Measurements from ENCODE around the gene PTPRK. TPM values are rescaled to one million over a fixed set of nuclear protein-coding genes. Genes with fewer than 3 reads are reported as not detected.

Gene PTPRK
- total and polyA plus RNA-seq, 2 of the 8 experiments (the other 6 are each of a cell fraction or from before 2014, with no cell fraction given): 11.4 to 47.3 TPM

- TF ChIP-seq CHD2 (IDR thresholded peaks at IDR 0.05; ENCODE audit: low read length) (no peak), POLR2A (IDR thresholded peaks at IDR 0.05; ENCODE audit: control extremely low read depth in 1 of 2, low read depth in 2 of 2, low read length in 2 of 2) (no peak), TCF12 (IDR thresholded peaks at IDR 0.05; ENCODE audit: low read depth, low read length) (no peak), CEBPB (IDR thresholded peaks at IDR 0.05; ENCODE audit: low read depth, low read length) (no peak; the same call in 1 of the 2 replicates), BRCA1 (IDR thresholded peaks at IDR 0.05; ENCODE audit: low read depth, low read length) (no peak)
Observed at GRCh38 chr6:128314190-128314589, 206.2 kb downstream of the PTPRK start (continued).
